ENCODE measurements around the gene BPIFA1. TPM values are rescaled to one million over a fixed set of nuclear protein-coding genes. Genes with fewer than 3 reads are reported as not detected.

BPIFA1 gene
- total RNA-seq, 1 donor from 2014 or later, result not detected

DNA sequence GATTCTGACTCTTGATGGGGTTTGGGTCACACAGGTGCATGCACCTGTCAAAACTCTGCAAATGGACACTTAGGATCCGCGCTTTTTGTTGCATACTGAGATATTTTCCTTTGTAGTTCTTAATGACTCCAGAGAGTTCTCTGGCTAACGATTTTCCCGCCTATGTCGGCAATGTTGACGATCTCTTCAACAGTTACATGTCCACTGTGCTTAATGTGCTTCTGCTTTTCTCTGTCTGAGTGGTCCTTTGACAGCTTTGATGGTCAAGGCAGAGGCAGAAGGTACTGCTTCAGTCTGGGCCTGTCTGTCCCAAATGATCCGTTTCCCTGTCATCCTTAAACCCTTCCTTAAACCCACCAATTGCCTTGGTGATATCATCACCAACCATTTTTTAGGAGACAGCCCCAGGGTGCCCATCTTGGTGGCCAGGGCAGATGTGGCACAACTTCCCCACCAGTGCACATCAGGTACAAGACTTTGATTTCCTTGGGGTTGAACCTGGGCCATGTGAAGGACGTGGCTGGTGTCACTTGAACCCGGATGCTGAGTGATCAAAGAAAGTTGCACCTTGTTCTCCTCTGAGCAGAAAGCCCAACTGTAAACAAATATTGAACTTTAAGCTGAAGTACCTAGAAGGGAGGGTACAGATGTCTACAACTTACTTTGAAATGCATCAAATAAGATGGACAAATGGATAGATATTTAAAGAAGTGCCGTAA lies 36.5 kb downstream of the BPIFA1 start:
- no peaks in the 10 kb centered on the region for H3K27me3 ChIP-seq (ENCODE audit: insufficient read depth, low read length)
- no peak overlapping the region for H3K4me2 ChIP-seq (ENCODE audit: low read length)
- Mint-ChIP-seq H3K36me3 (ENCODE audit: low read depth, unreplicated experiment) (no peaks in the 10 kb centered on the region), H3K27ac (ENCODE audit: unreplicated experiment) (no peak overlapping the region), H3K4me3 (ENCODE audit: unreplicated experiment) (no peak overlapping the region), H3K4me1 (ENCODE audit: low read depth, unreplicated experiment) (peaks cover 3% of the 10 kb centered on the region), H3K9me3 (ENCODE audit: unreplicated experiment) (no peaks in the 10 kb centered on the region), H3K27me3 (ENCODE audit: low read depth, unreplicated experiment) (peaks cover 40% of the 10 kb centered on the region)
- H3K79me2 ChIP-seq (ENCODE audit: insufficient read depth, low read length), result no peaks in the 10 kb centered on the region
- no peaks in the 10 kb centered on the region for H4K20me1 ChIP-seq (ENCODE audit: insufficient read depth, low read length)
- no peak overlapping the region for H3K27ac ChIP-seq (ENCODE audit: low read depth, low read length)
- H3K36me3 ChIP-seq (ENCODE audit: insufficient read depth, low read length), result no peaks in the 10 kb centered on the region
- DNase-seq (ENCODE audit: low read depth) (no peak), FAIRE-seq (no peak)
- TF ChIP-seq EZH2 (IDR thresholded peaks at IDR 0.05; ENCODE audit: insufficient read depth, low read length), result no peak
- TF ChIP-seq, protein P1, sequence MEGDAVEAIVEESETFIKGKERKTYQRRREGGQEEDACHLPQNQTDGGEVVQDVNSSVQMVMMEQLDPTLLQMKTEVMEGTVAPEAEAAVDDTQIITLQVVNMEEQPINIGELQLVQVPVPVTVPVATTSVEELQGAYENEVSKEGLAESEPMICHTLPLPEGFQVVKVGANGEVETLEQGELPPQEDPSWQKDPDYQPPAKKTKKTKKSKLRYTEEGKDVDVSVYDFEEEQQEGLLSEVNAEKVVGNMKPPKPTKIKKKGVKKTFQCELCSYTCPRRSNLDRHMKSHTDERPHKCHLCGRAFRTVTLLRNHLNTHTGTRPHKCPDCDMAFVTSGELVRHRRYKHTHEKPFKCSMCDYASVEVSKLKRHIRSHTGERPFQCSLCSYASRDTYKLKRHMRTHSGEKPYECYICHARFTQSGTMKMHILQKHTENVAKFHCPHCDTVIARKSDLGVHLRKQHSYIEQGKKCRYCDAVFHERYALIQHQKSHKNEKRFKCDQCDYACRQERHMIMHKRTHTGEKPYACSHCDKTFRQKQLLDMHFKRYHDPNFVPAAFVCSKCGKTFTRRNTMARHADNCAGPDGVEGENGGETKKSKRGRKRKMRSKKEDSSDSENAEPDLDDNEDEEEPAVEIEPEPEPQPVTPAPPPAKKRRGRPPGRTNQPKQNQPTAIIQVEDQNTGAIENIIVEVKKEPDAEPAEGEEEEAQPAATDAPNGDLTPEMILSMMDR (IDR thresholded peaks at IDR 0.05; ENCODE audit: insufficient read depth, low read depth, low read length), result no peak
- no peaks in the 10 kb centered on the region for H3K4me1 ChIP-seq (ENCODE audit: insufficient read depth, low read length)
- no peak overlapping the region for H2AFZ ChIP-seq (ENCODE audit: low read depth, low read length)
- H3K9me3 ChIP-seq (ENCODE audit: insufficient read depth, low read depth, low read length), result no peaks in the 10 kb centered on the region
- H3K4me3 ChIP-seq (ENCODE audit: insufficient read depth, low read depth, low read length), result no peak overlapping the region
- no peak overlapping the region for H3K9ac ChIP-seq (ENCODE audit: low read length)

GRCh38 chr20:33273117-33273851 lies 37.5 kb downstream of the BPIFA1 start:
- no peak overlapping the region for H3K27ac Mint-ChIP-seq (ENCODE audit: unreplicated experiment)
- Histone ChIP-seq H3K27ac (ENCODE audit: low read depth, low read length) (no peak overlapping the region), H3K9ac (ENCODE audit: low read length) (no peak overlapping the region), H3K27me3 (ENCODE audit: insufficient read depth, low read length) (peaks cover 4% of the 10 kb centered on the region), H3K4me1 (ENCODE audit: insufficient read depth, low read length) (no peaks in the 10 kb centered on the region), H2AFZ (ENCODE audit: low read depth, low read length) (no peak overlapping the region), H3K36me3 (ENCODE audit: insufficient read depth, low read length) (no peaks in the 10 kb centered on the region), H3K9me3 (ENCODE audit: insufficient read depth, low read depth, low read length) (no peaks in the 10 kb centered on the region), H3K4me2 (ENCODE audit: low read length) (no peak overlapping the region), H3K79me2 (ENCODE audit: insufficient read depth, low read length) (no peaks in the 10 kb centered on the region), H4K20me1 (ENCODE audit: insufficient read depth, low read length) (no peaks in the 10 kb centered on the region), H3K4me3 (ENCODE audit: insufficient read depth, low read depth, low read length) (no peak overlapping the region)
- no peaks in the 10 kb centered on the region for H3K9me3 Mint-ChIP-seq (ENCODE audit: unreplicated experiment)
- no peak for DNase-seq (ENCODE audit: low read depth)
- H3K4me3 Mint-ChIP-seq (ENCODE audit: unreplicated experiment), result no peak overlapping the region
- H3K36me3 Mint-ChIP-seq (ENCODE audit: low read depth, unreplicated experiment), result no peaks in the 10 kb centered on the region
- peaks cover 3% of the 10 kb centered on the region for H3K4me1 Mint-ChIP-seq (ENCODE audit: low read depth, unreplicated experiment)
- no peak for FAIRE-seq
- H3K27me3 Mint-ChIP-seq (ENCODE audit: low read depth, unreplicated experiment), result peaks cover 39% of the 10 kb centered on the region
- no peak for TF ChIP-seq EZH2 (IDR thresholded peaks at IDR 0.05; ENCODE audit: insufficient read depth, low read length)
- TF ChIP-seq, protein P1 (IDR thresholded peaks at IDR 0.05; ENCODE audit: insufficient read depth, low read depth, low read length), result no peak

DNA sequence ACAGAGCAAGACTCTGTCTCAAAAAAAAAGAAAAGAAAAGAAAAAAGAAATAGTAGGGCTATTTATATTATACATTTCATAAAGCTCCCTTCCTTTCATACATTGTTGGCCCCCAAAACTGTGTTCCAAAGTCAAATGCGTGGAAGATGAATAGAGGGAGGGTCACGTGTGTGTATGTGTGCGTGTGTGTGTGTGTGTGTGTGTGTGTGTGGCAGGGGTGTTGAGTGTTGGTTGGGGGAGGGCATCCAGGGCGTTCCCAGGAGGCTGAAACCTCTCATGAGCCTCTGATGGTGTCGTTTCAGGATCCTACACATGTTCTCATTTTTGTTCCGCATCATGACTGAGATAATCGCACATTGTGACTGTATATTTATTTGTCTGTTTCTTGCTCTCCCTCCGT lies 39.4 kb downstream of the BPIFA1 start:
- Histone ChIP-seq H3K27me3 (ENCODE audit: insufficient read depth, low read length) (peaks cover 6% of the 10 kb centered on the region), H3K9ac (ENCODE audit: low read length) (no peak overlapping the region), H3K4me1 (ENCODE audit: insufficient read depth, low read length) (no peaks in the 10 kb centered on the region), H3K79me2 (ENCODE audit: insufficient read depth, low read length) (no peaks in the 10 kb centered on the region), H4K20me1 (ENCODE audit: insufficient read depth, low read length) (no peaks in the 10 kb centered on the region), H3K9me3 (ENCODE audit: insufficient read depth, low read depth, low read length) (no peaks in the 10 kb centered on the region), H3K4me3 (ENCODE audit: insufficient read depth, low read depth, low read length) (no peak overlapping the region), H2AFZ (ENCODE audit: low read depth, low read length) (no peak overlapping the region), H3K4me2 (ENCODE audit: low read length) (no peak overlapping the region), H3K27ac (ENCODE audit: low read depth, low read length) (no peak overlapping the region), H3K36me3 (ENCODE audit: insufficient read depth, low read length) (no peaks in the 10 kb centered on the region)
- Mint-ChIP-seq H3K9me3 (ENCODE audit: unreplicated experiment) (no peaks in the 10 kb centered on the region), H3K36me3 (ENCODE audit: low read depth, unreplicated experiment) (no peaks in the 10 kb centered on the region), H3K27me3 (ENCODE audit: low read depth, unreplicated experiment) (peaks cover 42% of the 10 kb centered on the region), H3K4me3 (ENCODE audit: unreplicated experiment) (no peak overlapping the region), H3K4me1 (ENCODE audit: low read depth, unreplicated experiment) (peaks cover 3% of the 10 kb centered on the region), H3K27ac (ENCODE audit: unreplicated experiment) (no peak overlapping the region)
- no peak for DNase-seq (ENCODE audit: low read depth)
- TF ChIP-seq, protein P1 (IDR thresholded peaks at IDR 0.05; ENCODE audit: insufficient read depth, low read depth, low read length), result no peak
- TF ChIP-seq EZH2 (IDR thresholded peaks at IDR 0.05; ENCODE audit: insufficient read depth, low read length), result no peak
- FAIRE-seq, result no peak

All from astrocyte (in vitro differentiated cells and primary cell).